Heart left ventricle (tissue), 16 donors: Measurements from ENCODE around the gene CTRB2. TPM values are rescaled to one million over a fixed set of nuclear protein-coding genes. Genes with fewer than 3 reads are reported as not detected.
A peak's percentile ranks its signal among the peaks of the same experiment; 100 is the strongest.

Experiments
- ATAC-seq, 4 donors: fragments of 200-7000 bp; cut with Tn5 transposase; one replicate each; pipeline ENCODE4 v1.9.1; 2020 to 2022; ENCODE audit warnings: moderate library complexity in 4 of 4, mild to moderate bottlenecking in 3 of 4, moderate number of reproducible peaks in 1 of 4
- DNase-seq, 5 donors: peaks; one replicate each; pipeline ENCODE4 v3.0.0-alpha.2; 2020
- H3K27ac ChIP-seq, 12 donors: fragments of 200-600 bp; sonication (generic) in 4 of 12; one replicate each; pipeline versions ENCODE4 v1.5.0 to v1.8.0; 2016 to 2022; ENCODE audit warnings: mild to moderate bottlenecking in 2 of 12
- H3K27me3 ChIP-seq, 9 donors: fragments of 200-600 bp; sonication (generic) in 2 of 9; one replicate each; pipeline versions ENCODE4 v1.5.1 to v1.8.0; 2016 to 2022; ENCODE audit warnings: mild to moderate bottlenecking in 3 of 9
- H3K36me3 ChIP-seq, 9 donors: fragments of 200-600 bp; sonication (generic) in 2 of 9; one replicate each; pipeline versions ENCODE4 v1.5.0 to v1.8.0; 2018 to 2022; ENCODE audit warnings: mild to moderate bottlenecking in 2 of 9
- H3K4me1 ChIP-seq, 12 donors: fragments of 200-600 bp; sonication (generic) in 4 of 12; one replicate each; pipeline versions ENCODE4 v1.5.0 to v1.8.0; 2016 to 2022; ENCODE audit warnings: mild to moderate bottlenecking in 3 of 12
- H3K4me3 ChIP-seq, 12 donors: fragments of 200-600 bp; sonication (generic) in 4 of 12; one replicate each; pipeline versions ENCODE4 v1.5.0 to v1.8.0; 2017 to 2022; ENCODE audit warnings: mild to moderate bottlenecking in 9 of 12, moderate library complexity in 4 of 12
- H3K9me3 ChIP-seq, 12 donors: fragments of 200-600 bp; sonication (generic) in 4 of 12; one replicate each; pipeline versions ENCODE4 v1.5.0 to v1.8.0; 2016 to 2022; ENCODE audit warnings: mild to moderate bottlenecking in 1 of 12
- CTCF ChIP-seq, 12 donors: fragments of 200-600 bp; sonication (generic) in 4 of 12; IDR thresholded peaks; one replicate each; pipeline versions ENCODE4 v1.5.0 to v1.8.0; 2018 to 2022; ENCODE audit warnings: antibody characterized with exemption in 12 of 12, mild to moderate bottlenecking in 5 of 12
- POLR2A ChIP-seq, 2 donors: fragments of 450-650 bp; IDR thresholded peaks; one replicate each; pipeline ENCODE4 v1.6.1; 2017; ENCODE audit warnings: antibody characterized with exemption in 2 of 2, mild to moderate bottlenecking in 2 of 2, moderate library complexity in 2 of 2
- WGBS, 4 donors: extraction: QIAGEN DNeasy Blood & Tissue Kit in 2 of 4; methylation state at CpG; one replicate each; pipeline versions ENCODE4 v1.1.5 to v1.1.7; 2013 to 2018; 5-methylcytosine and 5-hydroxymethylcytosine counted together
- intact Hi-C, 10 donors: fragments of 100-400 bp; cut with DNase I; formaldehyde crosslinking; loops; one replicate each; pipeline versions ENCODE4 v1.11.1 to v1.14.2; 2022
- polyA plus RNA-seq, 2 donors: library from polyadenylated mRNA; stranded (reverse); fragments of 200-250 nt; gene quantifications; one replicate each; pipeline ENCODE4 v1.2.3, GENCODE V29; 2013
- total RNA-seq, 9 donors: library from RNA; depleted of rRNA in 2 of 9; stranded (reverse); fragments of >200 nt in 2 of 9; fragmentation: NEBNext Ultra II Directional in 3 of 9; extraction: Animal tissue kit (Norgen Biotek cat#: 25700) in 3 of 9; gene quantifications; one replicate each; pipeline versions ENCODE4 v1.1.0 to v1.2.4, GENCODE V29; 2016 to 2023
- donor health status: ischemic (EF 13 %, LVEDD 7.1; RV severe dilation, severe dysfunction).
- donor health status: healthy with polysubstance abuse.
- donor health status: DM: no; HTN: yes; CAD: no.
- donor health status: DM: no; HTN: no; CAD: no.
- donor health status: ischemic (EF 25% LVEDD 6.9; RV normal size, moderate dysfunction).
- donor health status: ischemic (EF 25% LVEDD 5.7; RV mildly dilated, moderate dysfunction).
- donor health status: healthy.
- donor health status: DM: yes; HTN: yes; CAD: no.
- donor health status: ischemic (EF 35%, LVEDD 5.7; RV mildly dilated, moderate dysfunction).
- donor health status: nonischemic (EF 11% LVEDD 7.7; RV severe dilation, severe dysfunction).
- donor health status: DM: yes; HTN: yes; CAD: no.
- donor health status: PGD.
- donor health status: ischemic (EF 29% LVEDD 5.4; RV normal size, mild dysfunction).
- donor health status: nonischemic (EF 23%, LVEDD 6.1; RV moderate dilation, normal function).

CTRB2 gene
- total and polyA plus RNA-seq, 11 donors: 0.51 to 3.7 (median 2.5) TPM; not detected in 5

- Histone ChIP-seq H3K9me3 (no peaks in the 10 kb centered on the region), H3K36me3 (no peaks in the 10 kb centered on the region), H3K27ac (peak overlapping the region in 11 of 12 donors; percentile 79 to 98 (median 94)), H3K4me1 (peaks cover 45 to 98% (median 90%) of the 10 kb centered on the region in 12 donors), H3K27me3 (peaks cover 0 to 53% (median 0%) of the 10 kb centered on the region in 9 donors), H3K4me3 (no peak overlapping the region)
- DNase-seq: peak in 3 of 5 donors; percentile 27 to 62 (median 32)
- intact Hi-C loops: loop anchor here in 3 of 10 donors (1.0 to 10.0 kb wide), 2 partner anchors 10 to 52 kb away; no protein-coding TSS in a partner anchor
- WGBS, 4 donors: 42 to 54% (median 46%) methylated on average over 7 to 15 of the region's 15 CpGs
- TF ChIP-seq CTCF (IDR thresholded peaks at IDR 0.05) (no peak), POLR2A (IDR thresholded peaks at IDR 0.05) (no peak)
- no peak for ATAC-seq
These were observed 46.3 kb upstream of the CTRB2 start for GRCh38 chr16:75252946-75253911.

DNA sequence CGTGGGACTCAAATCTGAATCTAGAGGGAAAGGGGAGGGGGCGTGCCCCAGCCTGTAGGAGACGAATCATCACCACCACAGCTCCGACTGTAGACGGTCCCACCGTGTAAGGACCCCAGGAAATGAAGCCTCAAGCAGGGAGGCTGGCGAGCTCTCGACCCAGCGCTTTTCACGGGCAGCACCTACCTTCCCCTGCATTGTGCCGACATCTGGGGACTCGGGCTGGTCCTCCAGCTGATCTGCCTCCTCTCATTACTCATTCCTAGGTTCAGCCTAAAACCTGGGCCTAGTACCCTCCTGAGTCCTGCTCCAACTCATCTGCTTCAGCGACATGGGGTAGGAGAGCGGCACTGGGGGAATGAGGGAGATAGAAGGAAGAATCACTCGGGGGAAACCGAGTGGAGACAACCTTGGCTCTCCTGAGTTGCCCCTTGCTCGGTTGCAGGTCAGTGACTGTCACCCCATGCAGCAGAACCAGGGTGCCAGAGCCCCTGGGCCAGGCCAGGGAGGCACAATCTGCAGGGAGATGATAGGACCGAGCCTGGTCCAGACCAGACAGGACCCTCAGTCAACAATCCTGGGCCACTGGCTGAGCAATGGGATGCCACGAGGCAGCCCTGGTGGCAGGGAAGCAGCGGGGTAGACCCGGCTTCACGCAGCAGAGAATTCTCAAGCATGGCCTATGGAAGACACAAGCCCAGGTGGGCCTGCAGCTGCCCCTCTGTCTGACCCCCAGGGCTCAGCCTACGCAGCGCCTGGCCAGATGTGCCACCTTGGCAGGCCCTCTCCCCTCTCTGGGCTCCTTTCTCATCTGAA lies 45.3 kb upstream of the CTRB2 start:
- Histone ChIP-seq H3K9me3 (no peaks in the 10 kb centered on the region), H3K36me3 (no peaks in the 10 kb centered on the region), H3K27ac (peak overlapping the region; percentile 38 to 98 (median 94)), H3K27me3 (peaks cover 0 to 52% (median 0%) of the 10 kb centered on the region in 9 donors), H3K4me1 (peaks cover 40 to 98% (median 90%) of the 10 kb centered on the region in 12 donors), H3K4me3 (peak overlapping the region in 9 of 12 donors; percentile 26 to 98 (median 85))
- ATAC-seq: no peak
- WGBS, 4 donors: 51 to 66% (median 62%) methylated on average over 16 to 24 of the region's 24 CpGs
- TF ChIP-seq POLR2A (IDR thresholded peaks at IDR 0.05) (no peak), CTCF (IDR thresholded peaks at IDR 0.05) (no peak)
- intact Hi-C loops: loop anchor here in 3 of 10 donors (1.0 to 10.0 kb wide), 2 partner anchors 11 to 53 kb away; no protein-coding TSS in a partner anchor
- peak in 1 of 5 donors; percentile 20 for DNase-seq

DNA sequence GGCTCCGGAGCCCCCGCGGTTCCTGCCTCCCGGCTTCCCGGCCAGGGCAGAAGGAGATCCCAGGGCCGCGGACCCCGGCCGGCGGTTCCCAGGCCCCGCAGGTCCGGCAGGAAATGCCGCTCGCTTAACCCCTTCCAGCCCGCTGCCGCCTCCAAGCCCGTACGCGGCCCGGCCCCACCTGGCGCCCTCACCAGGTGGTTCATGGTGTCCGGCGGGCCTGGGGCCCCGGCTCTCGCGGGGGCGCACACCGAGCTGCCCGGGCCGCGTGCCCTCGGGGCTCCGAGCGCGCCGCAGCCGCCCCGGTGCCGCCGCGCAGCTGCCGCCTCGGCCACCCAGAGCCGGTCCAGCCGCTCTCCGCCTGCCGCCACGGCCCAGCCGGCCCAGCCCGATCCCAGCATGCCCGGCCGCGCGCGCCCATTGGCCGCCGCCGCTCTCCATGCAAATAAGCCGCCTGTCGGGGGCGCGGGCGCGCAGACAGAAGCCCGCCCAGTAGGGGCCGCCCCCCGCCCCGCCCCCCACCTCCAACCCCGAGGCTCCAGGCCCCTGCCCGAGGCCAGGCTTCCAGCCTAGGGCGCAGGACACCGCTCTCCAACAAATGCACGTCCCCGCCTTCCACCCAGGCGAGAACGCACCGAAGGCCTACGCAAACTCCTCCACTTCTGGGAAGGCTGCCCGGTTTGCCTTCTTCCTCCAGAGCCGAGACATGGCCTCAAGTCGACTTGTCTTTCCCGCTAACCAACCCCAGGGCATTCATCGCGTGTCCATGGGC lies 44.5 kb upstream of the CTRB2 start, which contains the start of gene BCAR1:
Gene BCAR1, minus strand, starts transcription at position 345 of the 769 bp plus-strand sequence. Its CDS starts 142 bp downstream, at position 203.
- TF ChIP-seq POLR2A (IDR thresholded peaks at IDR 0.05): peak in 1 of 2 donors; percentile 34
- TF ChIP-seq CTCF (IDR thresholded peaks at IDR 0.05): peak in 7 of 12 donors; percentile 9 to 57 (median 27)
- intact Hi-C loops: loop anchor here in 3 of 10 donors (1.0 to 10.0 kb wide), 3 partner anchors 12 to 53 kb away; no protein-coding TSS in a partner anchor
- Histone ChIP-seq H3K36me3 (no peaks in the 10 kb centered on the region), H3K9me3 (no peaks in the 10 kb centered on the region), H3K27ac (peak within 1 kb of the TSS; percentile 86 to 99 (median 94)), H3K4me1 (peaks cover 38 to 98% (median 90%) of the 10 kb centered on the region in 12 donors), H3K27me3 (peaks cover 0 to 52% (median 0%) of the 10 kb centered on the region in 9 donors), H3K4me3 (peak within 1 kb of the TSS; percentile 65 to 98 (median 88))
- DNase-seq: peak; percentile 91 to 95 (median 93)
- ATAC-seq: peak; percentile 58 to 81 (median 74)
- 1 to 15% (median 2%) methylated on average over 8 to 84 of the region's 84 CpGs for WGBS, 4 donors
